ENCODE measurements around the gene KLF5. TPM values are rescaled to one million over a fixed set of nuclear protein-coding genes. Genes with fewer than 3 reads are reported as not detected.

KLF5 gene
- total and polyA plus RNA-seq, 10 of the 15 experiments (the other 5 are each of a cell fraction or from before 2014, with no cell fraction given): 0.43 to 5.2 (median 1.0) TPM

GRCh38 chr13:73092829-73093228 lies 34.0 kb downstream of the KLF5 start:
- Histone ChIP-seq H3K79me2 (ENCODE audit: control insufficient read depth, insufficient read depth, low read length) (no peaks in the 10 kb centered on the region), H3K4me3 (no peak overlapping the region), H4K20me1 (ENCODE audit: control insufficient read depth, insufficient read depth) (no peaks in the 10 kb centered on the region), H3K36me3 (ENCODE audit: control insufficient read depth in 2 of 2, insufficient read depth in 2 of 2, low read length in 1 of 2) (no peaks in the 10 kb centered on the region), H2AFZ (ENCODE audit: control insufficient read depth, low read depth, low read length) (no peak overlapping the region), H3K27me3 (replicated peaks in 1 of 2; ENCODE audit: control insufficient read depth in 2 of 2, insufficient read depth in 2 of 2, low read length in 1 of 2) (no peaks in the 10 kb centered on the region), H3K9ac (ENCODE audit: control insufficient read depth, insufficient read depth, low read length) (no peak overlapping the region), H3K9me3 (replicated peaks; ENCODE audit: control insufficient read depth, insufficient read depth, low read length) (no peaks in the 10 kb centered on the region; the same call in 2 of the 3 replicates), H3K4me1 (ENCODE audit: control insufficient read depth, insufficient read depth, low read length) (no peaks in the 10 kb centered on the region), H3K27ac (ENCODE audit: control insufficient read depth, insufficient read depth) (no peak overlapping the region), H3K4me2 (ENCODE audit: control insufficient read depth, insufficient read depth) (no peak overlapping the region)
- no peak for DNase-seq (ENCODE audit: low read depth, low spot score)
- ATAC-seq: no peak
- in situ Hi-C loops (cut with MboI) (no loop called here), intact Hi-C loops (cut with micrococcal nuclease; ENCODE audit: unreplicated experiment) (no loop called here)
- no peak for TF ChIP-seq POLR2AphosphoS2 (IDR thresholded peaks at IDR 0.05; ENCODE audit: low read depth, low read length)
- TF ChIP-seq ESRRA (IDR thresholded peaks at IDR 0.05; ENCODE audit: low read length): no peak
- ChIA-PET CTCF (no interaction called here), SMC1A (ENCODE audit: uncharacterized antibody, unreplicated experiment) (no interaction called here), RAD21 (ENCODE audit: unreplicated experiment) (no interaction called here), POLR2A (no interaction called here)
- BruUV-seq (replicated peaks): no TSS peak
- peak; percentile 7 for FAIRE-seq

GRCh38 chr13:73096173-73096572 lies 37.4 kb downstream of the KLF5 start:
- no peak for ATAC-seq
- no peak overlapping the region for H3K4me2 ChIP-seq (ENCODE audit: control insufficient read depth, insufficient read depth)
- SMC1A ChIA-PET (ENCODE audit: uncharacterized antibody, unreplicated experiment): no interaction called here
- no peak for FAIRE-seq
- no TSS peak for BruUV-seq (replicated peaks)
- H3K36me3 ChIP-seq (ENCODE audit: control insufficient read depth in 2 of 2, insufficient read depth in 2 of 2, low read length in 1 of 2): no peaks in the 10 kb centered on the region
- in situ Hi-C loops (cut with MboI): no loop called here
- DNase-seq (ENCODE audit: low read depth, low spot score): no peak
- H3K27me3 ChIP-seq (replicated peaks in 1 of 2; ENCODE audit: control insufficient read depth in 2 of 2, insufficient read depth in 2 of 2, low read length in 1 of 2): no peaks in the 10 kb centered on the region
- H3K9ac ChIP-seq (ENCODE audit: control insufficient read depth, insufficient read depth, low read length): no peak overlapping the region
- no peak overlapping the region for H3K4me3 ChIP-seq
- intact Hi-C loops (cut with micrococcal nuclease; ENCODE audit: unreplicated experiment): no loop called here
- no peak for TF ChIP-seq ZNF384 (IDR thresholded peaks at IDR 0.05; ENCODE audit: borderline replicate concordance, low read depth, low read length)
- no peak for TF ChIP-seq REST (IDR thresholded peaks at IDR 0.05; ENCODE audit: low read depth, low read length)
- TF ChIP-seq, protein P1, sequence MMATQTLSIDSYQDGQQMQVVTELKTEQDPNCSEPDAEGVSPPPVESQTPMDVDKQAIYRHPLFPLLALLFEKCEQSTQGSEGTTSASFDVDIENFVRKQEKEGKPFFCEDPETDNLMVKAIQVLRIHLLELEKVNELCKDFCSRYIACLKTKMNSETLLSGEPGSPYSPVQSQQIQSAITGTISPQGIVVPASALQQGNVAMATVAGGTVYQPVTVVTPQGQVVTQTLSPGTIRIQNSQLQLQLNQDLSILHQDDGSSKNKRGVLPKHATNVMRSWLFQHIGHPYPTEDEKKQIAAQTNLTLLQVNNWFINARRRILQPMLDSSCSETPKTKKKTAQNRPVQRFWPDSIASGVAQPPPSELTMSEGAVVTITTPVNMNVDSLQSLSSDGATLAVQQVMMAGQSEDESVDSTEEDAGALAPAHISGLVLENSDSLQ (IDR thresholded peaks at IDR 0.05): no peak
- TF ChIP-seq, protein P2, sequence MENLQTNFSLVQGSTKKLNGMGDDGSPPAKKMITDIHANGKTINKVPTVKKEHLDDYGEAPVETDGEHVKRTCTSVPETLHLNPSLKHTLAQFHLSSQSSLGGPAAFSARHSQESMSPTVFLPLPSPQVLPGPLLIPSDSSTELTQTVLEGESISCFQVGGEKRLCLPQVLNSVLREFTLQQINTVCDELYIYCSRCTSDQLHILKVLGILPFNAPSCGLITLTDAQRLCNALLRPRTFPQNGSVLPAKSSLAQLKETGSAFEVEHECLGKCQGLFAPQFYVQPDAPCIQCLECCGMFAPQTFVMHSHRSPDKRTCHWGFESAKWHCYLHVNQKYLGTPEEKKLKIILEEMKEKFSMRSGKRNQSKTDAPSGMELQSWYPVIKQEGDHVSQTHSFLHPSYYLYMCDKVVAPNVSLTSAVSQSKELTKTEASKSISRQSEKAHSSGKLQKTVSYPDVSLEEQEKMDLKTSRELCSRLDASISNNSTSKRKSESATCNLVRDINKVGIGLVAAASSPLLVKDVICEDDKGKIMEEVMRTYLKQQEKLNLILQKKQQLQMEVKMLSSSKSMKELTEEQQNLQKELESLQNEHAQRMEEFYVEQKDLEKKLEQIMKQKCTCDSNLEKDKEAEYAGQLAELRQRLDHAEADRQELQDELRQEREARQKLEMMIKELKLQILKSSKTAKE (IDR thresholded peaks at IDR 0.05; ENCODE audit: low read depth, poor library complexity, severe bottlenecking): no peak
- TF ChIP-seq PAX5 (IDR thresholded peaks at IDR 0.05; ENCODE audit: borderline replicate concordance, low read depth, low read length): no peak
- TF ChIP-seq GATAD2B (conservative IDR thresholded peaks at IDR 0.05; ENCODE audit: low read depth): no peak
- RAD21 ChIA-PET (ENCODE audit: unreplicated experiment): no interaction called here
- no peaks in the 10 kb centered on the region for H3K4me1 ChIP-seq (ENCODE audit: control insufficient read depth, insufficient read depth, low read length)
- H3K79me2 ChIP-seq (ENCODE audit: control insufficient read depth, insufficient read depth, low read length): no peaks in the 10 kb centered on the region
- POLR2A ChIA-PET: no interaction called here
- H3K27ac ChIP-seq (ENCODE audit: control insufficient read depth, insufficient read depth): no peak overlapping the region
- no peaks in the 10 kb centered on the region for H4K20me1 ChIP-seq (ENCODE audit: control insufficient read depth, insufficient read depth)
- H3K9me3 ChIP-seq (replicated peaks; ENCODE audit: control insufficient read depth, insufficient read depth, low read length): no peaks in the 10 kb centered on the region
- 16% methylated on average over 2 of the region's 2 CpGs for WGBS (ENCODE audit: insufficient coverage, insufficient replicate concordance, low lambda C conversion rate, missing lambda C conversion rate)
- CTCF ChIA-PET: no interaction called here
- H2AFZ ChIP-seq (ENCODE audit: control insufficient read depth, low read depth, low read length): no peak overlapping the region

All from GM12878 (cell line).